Activated CD8-positive, alpha-beta memory T cell treated with anti-CD3 and anti-CD28 coated beads, Interleukin-2, amount 50 U/mL, for 48 hours (primary cell): Measurements from ENCODE around the gene PAQR4.

Source experiments
- DNase-seq: peaks from one replicate; pipeline ENCODE4 v3.0.0-alpha.2; 2020

PAQR4 gene

GRCh38 chr16:2981177-2981898 lies 12.2 kb downstream of the PAQR4 start:
- no peak for DNase-seq

- DNase-seq = no peak
These were observed 12.7 kb downstream of the PAQR4 start for GRCh38 chr16:2981899-2982250.

GRCh38 chr16:2982402-2982801 lies 13.3 kb downstream of the PAQR4 start:
- no peak for DNase-seq

DNA sequence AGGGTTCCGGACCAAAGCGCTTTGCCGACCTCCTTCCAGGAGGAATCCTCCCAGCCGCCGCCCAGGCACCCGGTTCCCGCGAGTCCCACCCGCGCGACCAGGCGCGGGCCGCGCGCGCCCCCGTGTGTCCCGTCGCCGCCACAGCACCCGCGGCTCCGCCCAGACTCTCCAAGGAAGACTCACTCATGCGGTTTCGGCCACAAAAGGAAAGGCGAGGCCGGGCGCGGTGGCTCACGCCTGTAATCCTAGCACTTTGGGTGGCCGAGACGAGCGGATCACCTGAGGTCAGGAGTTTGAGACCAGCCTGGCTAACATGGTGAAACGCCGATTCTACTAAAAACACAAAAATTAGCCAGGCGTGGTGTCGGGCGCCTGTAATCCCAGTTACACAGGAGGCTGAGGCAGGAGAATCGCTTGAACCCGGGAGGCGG lies 14.6 kb downstream of the PAQR4 start:
- peak; percentile 93 for DNase-seq

- no peak for DNase-seq
These were observed 16.3 kb downstream of the PAQR4 start for GRCh38 chr16:2985462-2985861.

- DNase-seq = no peak
These were observed 16.8 kb downstream of the PAQR4 start for GRCh38 chr16:2985893-2986355.

DNA sequence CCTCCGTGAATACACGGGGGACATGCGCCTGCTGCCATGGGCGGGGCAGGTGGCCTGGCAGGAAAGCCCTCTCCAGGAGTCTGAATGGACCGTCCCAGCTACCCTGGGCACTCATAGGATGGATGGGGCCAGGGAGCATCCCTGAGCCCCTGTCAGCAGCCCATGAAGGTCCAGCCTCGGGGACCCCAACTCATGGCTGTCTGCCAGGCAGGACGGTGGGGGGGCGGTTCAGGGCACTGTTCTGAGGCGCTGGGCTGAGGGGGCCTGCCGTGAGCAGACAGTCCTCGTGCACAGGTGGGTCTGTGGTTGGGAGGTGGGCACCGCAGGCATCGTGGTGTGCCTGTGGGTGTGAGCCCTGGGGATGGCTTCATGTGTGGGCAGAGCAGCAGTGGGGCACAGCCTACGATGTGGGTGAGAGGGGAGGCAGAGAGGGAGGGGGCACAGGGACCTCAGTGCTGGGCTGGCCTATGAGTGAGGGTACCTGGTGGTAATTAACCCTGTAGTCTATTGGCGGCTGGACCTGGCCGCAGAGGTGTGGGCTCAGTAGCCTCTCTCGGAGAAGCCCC lies 17.6 kb downstream of the PAQR4 start:
- DNase-seq = no peak

- no peak for DNase-seq
These were observed 18.1 kb downstream of the PAQR4 start for GRCh38 chr16:2987286-2987685.

DNA sequence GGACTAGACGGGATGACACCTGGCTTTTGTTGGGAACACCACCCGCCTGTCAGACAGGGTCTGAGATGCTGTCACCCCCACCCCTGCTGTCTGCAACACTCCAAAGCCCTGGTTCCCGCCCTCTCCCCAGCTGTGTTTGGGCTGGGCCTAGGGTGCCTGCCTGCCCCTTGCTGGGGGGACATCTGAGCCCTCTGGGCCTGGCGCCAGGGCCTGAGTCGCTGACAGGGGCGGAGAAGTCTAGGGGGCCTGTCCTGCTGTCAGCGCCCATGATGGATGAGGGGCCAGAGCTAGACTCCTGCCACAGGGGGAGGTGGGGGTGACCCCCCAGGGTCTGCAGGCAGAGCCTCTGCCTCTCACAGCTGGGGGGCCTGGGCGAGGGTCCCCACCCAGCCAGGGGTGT lies 18.7 kb downstream of the PAQR4 start:
- no peak for DNase-seq

DNA sequence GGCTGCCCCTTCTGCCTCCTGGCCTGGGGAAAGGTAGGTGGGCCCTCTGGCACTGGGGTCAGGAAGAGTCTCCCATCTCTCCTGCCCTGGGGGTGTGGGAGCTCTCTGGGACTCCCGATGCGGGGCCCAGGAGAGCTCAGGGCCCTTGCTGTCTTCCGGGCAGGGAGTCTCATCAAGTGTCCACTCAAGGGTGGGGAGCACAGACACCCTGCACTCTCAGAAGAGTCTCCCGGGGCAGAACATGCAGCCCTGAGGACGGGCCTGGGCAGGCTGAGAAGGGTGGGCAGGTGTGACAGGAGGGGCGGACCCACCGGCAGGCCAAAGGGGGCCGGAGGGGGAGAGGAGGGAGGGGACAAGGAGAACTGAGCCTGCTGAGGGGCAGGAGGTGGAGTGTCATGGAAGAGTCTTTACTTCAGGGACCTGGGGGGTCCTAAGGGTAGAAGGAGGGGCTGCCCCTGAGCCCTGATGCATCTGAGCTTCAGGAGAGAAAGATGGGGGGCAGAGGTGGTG lies 19.5 kb downstream of the PAQR4 start:
- no peak for DNase-seq

GRCh38 chr16:2990891-2991290 lies 21.7 kb downstream of the PAQR4 start:
- no peak for DNase-seq

DNA sequence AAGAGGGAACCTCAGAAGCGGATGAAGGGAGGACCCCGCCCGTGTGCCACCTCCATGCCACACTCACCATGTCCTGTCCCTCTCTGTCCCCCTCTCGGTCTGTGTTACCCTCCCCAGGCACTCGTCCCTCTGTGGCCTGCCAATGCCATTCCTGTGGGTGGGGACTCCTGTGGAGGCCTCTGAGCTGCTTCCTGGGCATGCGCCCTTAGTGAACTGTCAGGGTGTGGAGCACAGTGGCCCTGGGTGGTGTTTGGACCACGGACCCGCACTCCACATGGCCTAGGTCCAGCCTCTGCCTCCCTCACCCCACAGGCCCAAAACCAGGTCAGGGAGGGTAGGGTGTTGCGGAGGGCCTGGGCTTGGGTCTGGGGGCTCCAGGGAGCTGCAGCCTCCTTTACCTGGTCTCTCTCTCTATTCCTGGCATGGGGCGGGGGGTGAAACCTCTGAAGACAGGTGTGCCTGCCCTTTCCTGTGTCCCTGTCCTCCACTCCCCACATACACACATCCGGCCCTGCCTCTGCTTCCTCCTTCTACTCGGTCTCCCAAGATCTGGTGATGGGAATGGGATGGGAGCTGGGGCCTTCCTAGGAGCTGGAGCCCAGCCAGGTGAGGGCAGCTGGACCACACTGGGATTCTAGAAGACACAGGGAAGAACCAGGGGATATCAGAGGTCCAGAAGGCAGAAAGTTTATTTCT lies 22.6 kb downstream of the PAQR4 start:
- DNase-seq = no peak

GRCh38 chr16:2992383-2993081 lies 23.4 kb downstream of the PAQR4 start:
- DNase-seq = no peak

- no peak for DNase-seq
These were observed 27.1 kb downstream of the PAQR4 start for GRCh38 chr16:2996298-2996697.

DNA sequence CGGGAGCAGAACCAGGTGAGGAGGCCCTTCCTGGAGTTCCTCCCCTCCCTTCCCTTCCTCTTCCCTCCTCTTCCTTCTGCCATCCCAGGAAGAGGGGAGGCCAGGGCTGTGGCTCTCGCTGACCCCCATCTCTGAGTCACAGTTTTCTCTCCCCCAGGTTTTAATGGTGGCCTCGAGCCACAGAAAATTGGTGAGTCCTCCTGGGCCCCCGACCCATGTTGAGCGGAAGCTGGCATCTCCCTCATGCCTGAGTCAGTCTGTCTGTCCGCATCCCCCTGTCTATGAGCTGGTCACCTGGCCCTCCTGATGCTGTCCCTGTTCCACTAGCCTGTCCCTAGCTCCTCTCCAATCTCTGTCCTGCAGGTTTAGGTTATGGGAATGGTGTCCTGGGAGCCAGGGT lies 30.8 kb downstream of the PAQR4 start:
- DNase-seq = no peak

DNA sequence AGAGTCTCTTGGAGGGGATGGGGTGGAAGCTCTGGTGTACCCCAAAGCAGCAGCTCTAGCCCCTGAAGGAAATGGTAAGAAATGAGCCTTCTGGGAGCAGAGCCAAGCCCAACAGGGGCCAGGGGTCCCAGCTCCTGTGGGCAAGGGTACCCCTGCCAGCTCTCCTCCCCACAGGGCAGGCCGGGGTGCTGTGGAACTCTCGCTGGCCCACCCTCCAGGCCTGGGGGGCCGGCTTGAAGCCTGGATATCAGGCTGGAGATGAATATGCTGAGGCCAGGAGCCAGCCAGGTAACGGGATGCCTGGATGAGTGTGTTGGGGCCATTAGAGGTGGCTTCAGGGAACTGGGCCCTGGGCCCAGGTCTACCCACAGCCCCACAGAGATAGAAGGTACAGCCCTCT lies 31.4 kb downstream of the PAQR4 start:
- no peak for DNase-seq

GRCh38 chr16:3001316-3001715 lies 32.2 kb downstream of the PAQR4 start:
- no peak for DNase-seq

DNA sequence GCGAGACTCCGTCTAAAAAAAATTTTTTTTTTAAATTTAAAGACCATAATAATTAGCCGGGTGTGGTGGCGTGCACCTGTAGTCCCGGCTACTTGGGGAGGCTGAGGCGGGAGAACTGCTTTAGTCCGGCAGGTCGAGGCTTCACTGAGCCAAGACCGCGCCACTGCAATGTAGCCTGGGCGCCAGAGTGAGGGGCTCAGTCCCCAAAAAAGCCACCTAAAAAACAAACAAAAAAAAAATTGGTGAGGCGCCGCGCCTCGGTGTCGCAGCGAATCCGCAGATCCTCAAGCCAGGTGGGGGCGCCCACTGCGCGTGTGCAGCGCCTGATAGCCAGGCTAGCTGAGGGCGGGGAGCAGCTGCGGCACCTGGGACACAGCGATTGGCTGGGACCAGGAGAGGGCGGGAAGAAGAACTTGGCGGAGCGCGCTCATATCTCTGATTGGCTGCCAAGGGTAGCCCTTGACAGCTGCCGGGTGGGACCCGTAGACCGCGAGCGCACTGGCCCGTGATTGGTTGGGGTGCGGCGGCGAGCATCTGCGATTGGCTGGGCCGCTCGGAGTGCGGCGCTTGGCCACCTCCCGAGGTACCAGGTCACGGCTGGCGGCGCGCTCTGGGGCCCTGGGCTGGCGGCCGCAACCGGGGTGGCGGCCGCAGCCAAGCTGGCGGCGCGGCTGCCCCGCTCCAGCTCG lies 34.6 kb downstream of the PAQR4 start:
- DNase-seq = peak; percentile 96

DNA sequence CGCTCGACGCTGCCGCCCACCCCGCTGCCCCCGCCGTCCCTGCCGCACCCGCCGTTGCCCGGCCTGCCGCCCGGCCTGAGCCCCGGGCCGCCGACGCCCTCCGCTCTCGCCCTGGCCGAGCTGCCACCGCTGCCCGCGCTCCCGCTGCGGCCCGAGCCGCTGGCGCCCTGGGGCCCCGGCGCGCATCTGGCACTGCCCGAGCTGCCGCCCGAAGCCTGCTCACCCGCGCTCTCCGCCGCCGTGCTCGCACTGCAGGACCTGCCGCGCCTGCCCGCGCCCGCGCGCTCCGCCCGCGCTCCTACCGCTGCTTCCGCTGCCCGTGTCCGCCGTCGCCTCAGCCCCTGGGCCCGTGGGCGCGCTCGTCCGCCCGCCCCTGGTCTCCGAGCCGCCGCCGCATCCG lies 35.2 kb downstream of the PAQR4 start:
- no peak for DNase-seq

- DNase-seq = no peak
These were observed 35.7 kb downstream of the PAQR4 start for GRCh38 chr16:3004781-3005284.

DNA sequence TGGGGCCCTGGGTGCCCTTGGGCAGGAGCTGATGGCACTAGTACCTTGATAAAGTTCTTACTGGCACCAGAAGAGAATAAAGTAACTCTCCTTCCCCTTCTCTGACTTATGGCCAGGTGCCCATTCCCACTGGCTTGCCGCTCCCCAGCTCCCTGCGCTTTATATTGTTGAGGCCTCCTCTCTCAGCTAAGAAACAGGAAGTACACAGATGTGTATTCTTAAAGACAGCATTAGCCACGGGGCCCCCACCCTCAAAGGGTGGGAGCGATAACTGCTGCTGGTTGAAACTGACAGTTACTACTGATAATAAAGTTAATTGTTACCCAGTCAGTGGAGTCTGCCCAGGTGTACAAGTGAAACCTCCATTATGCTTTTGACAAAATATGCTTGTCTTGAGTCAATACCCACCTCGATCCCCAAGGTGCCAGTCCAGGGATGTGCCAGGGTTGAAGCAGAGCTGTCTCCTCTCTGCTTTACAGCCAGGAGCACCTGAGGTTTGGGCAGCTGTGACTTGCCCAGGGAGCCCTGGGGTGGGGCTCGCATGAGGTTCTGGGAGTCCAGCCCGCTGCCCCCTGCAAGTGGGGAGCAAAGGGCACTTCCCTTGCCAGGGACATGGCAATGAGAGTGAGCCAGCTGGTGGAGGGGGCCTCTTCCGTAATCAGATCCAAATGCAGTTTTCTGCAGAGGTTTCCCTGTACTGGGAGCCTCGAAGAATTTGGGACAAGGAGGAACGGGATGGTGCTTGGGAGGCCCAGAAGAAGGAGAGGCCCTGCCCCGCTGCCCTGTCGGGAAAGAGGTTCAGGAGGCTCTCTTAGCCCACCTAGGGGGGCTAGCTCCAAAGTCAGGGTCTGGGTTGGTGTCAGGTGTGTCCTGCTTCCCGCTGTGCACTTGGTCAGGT lies 38.2 kb downstream of the PAQR4 start:
- no peak for DNase-seq
